HG03469 (cell line): ENCODE measurements around the gene SGCA.

ENCODE experiments used
- ATAC-seq: cut with Tn5 transposase; IDR thresholded peaks from one replicate; pipeline ENCODE4 v1.9.1; 2021; ENCODE audit warnings: mild to moderate bottlenecking, moderate library complexity, moderate number of reproducible peaks; ENCODE audit not compliant: unreplicated experiment

SGCA gene

GRCh38 chr17:50165867-50166517 is at the start of gene SGCA:
SGCA (plus strand) TSS chr17:50166005; CDS start chr17:50166041, 36 bp downstream.
- no peak for ATAC-seq

- ATAC-seq: no peak
These were observed 48.4 kb upstream of the SGCA start for GRCh38 chr17:50117202-50118051.

- no peak for ATAC-seq
These were observed 47.6 kb upstream of the SGCA start for GRCh38 chr17:50118076-50118827.

- ATAC-seq: no peak
These were observed 47.0 kb upstream of the SGCA start for GRCh38 chr17:50118828-50119218.

- ATAC-seq: no peak
These were observed 45.1 kb upstream of the SGCA start for GRCh38 chr17:50120475-50121253.

GRCh38 chr17:50122945-50123344 is 42.9 kb upstream of the SGCA start:
- no peak for ATAC-seq

- ATAC-seq: no peak
These were observed 42.0 kb upstream of the SGCA start for GRCh38 chr17:50123649-50124349.

GRCh38 chr17:50125420-50125997 is 40.3 kb upstream of the SGCA start:
- ATAC-seq: no peak

- ATAC-seq: no peak
These were observed 38.0 kb upstream of the SGCA start for GRCh38 chr17:50127697-50128361.

- ATAC-seq: no peak
These were observed 37.1 kb upstream of the SGCA start for GRCh38 chr17:50128441-50129352.

GRCh38 chr17:50129353-50129727 is 36.5 kb upstream of the SGCA start:
- no peak for ATAC-seq

- ATAC-seq: no peak
These were observed 35.9 kb upstream of the SGCA start, which contains the start of gene SAMD14 for GRCh38 chr17:50129728-50130558. SAMD14 (minus strand) TSS chr17:50130160; CDS start chr17:50124959, 5,201 bp downstream.

- no peak for ATAC-seq
These were observed 35.1 kb upstream of the SGCA start for GRCh38 chr17:50130559-50131305.

GRCh38 chr17:50132104-50132794 is 33.6 kb upstream of the SGCA start:
- no peak for ATAC-seq

- no peak for ATAC-seq
These were observed 32.6 kb upstream of the SGCA start for GRCh38 chr17:50133028-50133768.
